Ectodermal cell (in vitro differentiated cells): ENCODE data around the gene PHTF1. TPM values are rescaled to one million over a fixed set of nuclear protein-coding genes. Genes with fewer than 3 reads are reported as not detected.

Experiments
- H3K27ac ChIP-seq: 2 replicates; pipeline ENCODE4 v1.7.0; 2013; ENCODE audit warnings: mild to moderate bottlenecking, low read depth, low read length; ENCODE audit not compliant: insufficient read depth, poor library complexity, severe bottlenecking
- H3K27me3 ChIP-seq: 2 replicates; pipeline ENCODE4 v1.7.0; 2013; ENCODE audit warnings: mild to moderate bottlenecking, low read length; ENCODE audit not compliant: insufficient read depth, control insufficient read depth, poor library complexity, severe bottlenecking
- H3K36me3 ChIP-seq: one replicate; pipeline ENCODE4 v1.7.0; 2013; ENCODE audit warnings: low read length; ENCODE audit not compliant: control insufficient read depth, insufficient read depth
- H3K4me1 ChIP-seq: one replicate; pipeline ENCODE4 v1.7.0; 2013; ENCODE audit warnings: low read length; ENCODE audit not compliant: control insufficient read depth, insufficient read depth
- H3K4me3 ChIP-seq: 2 replicates; pipeline ENCODE4 v1.7.0; 2013; ENCODE audit warnings: low read depth, low read length, control low read depth; ENCODE audit not compliant: insufficient read depth
- H3K9me3 ChIP-seq: 2 replicates; pipeline ENCODE4 v1.7.0; 2013; ENCODE audit warnings: mild to moderate bottlenecking, low read length, moderate library complexity; ENCODE audit not compliant: control insufficient read depth
- WGBS, 2 experiments: methylation state at CpG; one replicate each; pipeline ENCODE4 v1.1.7; 2013; ENCODE audit warnings: missing lambda C conversion rate in 2 of 2; 5-methylcytosine and 5-hydroxymethylcytosine counted together
- polyA plus RNA-seq, 4 experiments: library from polyadenylated mRNA; stranded (reverse); fragments of 50-300 nt; gene quantifications; one replicate each; pipeline ENCODE4 v1.2.3, GENCODE V29; 2013

PHTF1 gene
- 64.1 TPM for polyA plus RNA-seq (2013, experiment 1 of 4)
- polyA plus RNA-seq (2013, experiment 2 of 4) = 69.5 TPM
- polyA plus RNA-seq (2013, experiment 3 of 4) = 47.9 TPM
- 54.3 TPM for polyA plus RNA-seq (2013, experiment 4 of 4)

- 1% methylated on average over 47 of the region's 47 CpGs for WGBS, 2 experiments
- H3K36me3 ChIP-seq = peaks cover 3% of the 10 kb centered on the region
- no peaks in the 10 kb centered on the region for H3K27me3 ChIP-seq
- H3K4me1 ChIP-seq = peaks cover 19% of the 10 kb centered on the region
- no peaks in the 10 kb centered on the region for H3K9me3 ChIP-seq
- H3K27ac ChIP-seq = peak within 1 kb of the TSS; percentile 98
- H3K4me3 ChIP-seq = peak within 1 kb of the TSS; percentile 78
These were observed at the start of gene PHTF1 for GRCh38 chr1:113759333-113760101. TSS of gene PHTF1 (minus strand) at chr1:113759486. CDS start at chr1:113758703, 783 bp downstream.

DNA sequence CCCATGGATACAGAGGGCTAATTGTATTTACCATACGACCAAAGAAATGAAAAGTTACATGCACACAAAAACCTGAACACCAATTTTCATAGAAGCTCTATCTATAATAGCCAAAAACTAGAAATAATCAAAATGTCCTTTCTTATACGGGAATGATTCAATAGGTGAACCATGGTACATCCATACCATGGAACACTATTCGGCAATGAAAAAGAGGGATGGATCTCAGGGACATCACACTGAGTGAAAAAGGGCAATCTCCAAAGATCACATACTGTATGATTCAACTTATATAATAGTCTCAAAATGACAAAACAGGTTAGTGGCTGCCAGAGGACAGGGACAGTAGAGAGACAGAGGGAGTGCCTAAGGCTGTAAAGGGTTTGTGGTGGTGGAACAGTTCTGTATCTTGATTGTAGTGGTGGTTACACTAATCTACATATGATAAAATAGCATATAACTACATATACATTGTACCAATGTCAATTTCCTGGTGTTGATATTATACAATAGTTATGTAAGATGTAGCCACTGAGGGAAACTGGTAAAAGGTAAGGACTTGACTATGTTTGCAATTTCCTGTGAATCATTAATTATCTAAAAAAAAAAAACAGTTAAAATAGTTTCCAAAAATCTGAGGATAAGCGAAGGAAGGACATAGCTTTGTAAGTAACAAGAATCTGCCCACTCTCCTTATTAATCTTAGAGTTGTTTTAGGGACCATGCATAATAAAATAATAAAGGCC lies 49.3 kb upstream of the PHTF1 start:
- Histone ChIP-seq H3K9me3 (no peaks in the 10 kb centered on the region), H3K4me3 (no peak overlapping the region), H3K27me3 (no peaks in the 10 kb centered on the region), H3K27ac (no peak overlapping the region), H3K36me3 (no peaks in the 10 kb centered on the region), H3K4me1 (no peaks in the 10 kb centered on the region)
- 97 to 98% methylated on average over 3 to 4 of the region's 4 CpGs for WGBS, 2 experiments

DNA sequence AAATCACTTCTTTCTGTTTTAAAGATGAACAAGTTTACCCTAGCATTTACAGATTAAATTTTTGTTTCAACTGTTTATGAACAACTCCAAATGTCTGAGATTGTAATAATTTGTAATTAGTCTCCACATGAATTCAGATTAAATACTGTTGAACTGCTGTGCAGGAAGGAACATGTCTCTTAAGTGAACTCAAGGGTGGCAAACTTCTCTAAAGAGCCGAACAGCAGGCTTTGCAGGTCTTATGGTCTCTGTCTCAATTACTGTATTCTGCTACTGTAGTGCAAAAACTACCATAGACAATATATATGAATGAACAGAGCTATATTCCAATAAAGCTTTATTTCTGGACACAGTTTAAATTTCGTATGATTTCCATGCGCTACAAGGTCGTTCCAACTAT lies 46.4 kb upstream of the PHTF1 start:
- no peak overlapping the region for H3K27ac ChIP-seq
- H3K4me1 ChIP-seq = no peaks in the 10 kb centered on the region
- no peaks in the 10 kb centered on the region for H3K27me3 ChIP-seq
- H3K4me3 ChIP-seq = no peak overlapping the region
- H3K9me3 ChIP-seq = no peaks in the 10 kb centered on the region
- WGBS, 2 experiments = 92 to 95% methylated on average over 4 of the region's 4 CpGs
- H3K36me3 ChIP-seq = no peaks in the 10 kb centered on the region

DNA sequence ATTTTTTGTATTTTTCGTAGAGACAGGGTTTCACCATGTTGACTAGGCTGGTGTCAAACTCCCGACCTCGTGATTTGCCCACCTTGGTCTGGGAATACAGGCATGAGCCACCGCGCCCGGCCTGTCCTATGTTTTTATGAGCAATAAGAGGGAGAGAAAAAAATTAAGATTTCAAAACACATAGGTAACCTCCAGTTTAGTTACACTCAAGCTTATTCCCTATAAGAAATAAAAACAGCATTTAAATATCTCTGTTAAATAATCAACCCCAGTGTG lies 45.9 kb upstream of the PHTF1 start:
- Histone ChIP-seq H3K4me1 (no peaks in the 10 kb centered on the region), H3K4me3 (no peak overlapping the region), H3K9me3 (no peaks in the 10 kb centered on the region), H3K27ac (no peak overlapping the region), H3K36me3 (no peaks in the 10 kb centered on the region), H3K27me3 (no peaks in the 10 kb centered on the region)
- 94 to 96% methylated on average over 6 of the region's 6 CpGs for WGBS, 2 experiments

- no peaks in the 10 kb centered on the region for H3K27me3 ChIP-seq
- H3K4me1 ChIP-seq = no peaks in the 10 kb centered on the region
- H3K27ac ChIP-seq = no peak overlapping the region
- H3K9me3 ChIP-seq = no peaks in the 10 kb centered on the region
- no peak overlapping the region for H3K4me3 ChIP-seq
- WGBS, 2 experiments = 92 to 95% methylated on average over 6 to 7 of the region's 8 CpGs
- no peaks in the 10 kb centered on the region for H3K36me3 ChIP-seq
These were observed 45.4 kb upstream of the PHTF1 start for GRCh38 chr1:113804421-113805255.

DNA sequence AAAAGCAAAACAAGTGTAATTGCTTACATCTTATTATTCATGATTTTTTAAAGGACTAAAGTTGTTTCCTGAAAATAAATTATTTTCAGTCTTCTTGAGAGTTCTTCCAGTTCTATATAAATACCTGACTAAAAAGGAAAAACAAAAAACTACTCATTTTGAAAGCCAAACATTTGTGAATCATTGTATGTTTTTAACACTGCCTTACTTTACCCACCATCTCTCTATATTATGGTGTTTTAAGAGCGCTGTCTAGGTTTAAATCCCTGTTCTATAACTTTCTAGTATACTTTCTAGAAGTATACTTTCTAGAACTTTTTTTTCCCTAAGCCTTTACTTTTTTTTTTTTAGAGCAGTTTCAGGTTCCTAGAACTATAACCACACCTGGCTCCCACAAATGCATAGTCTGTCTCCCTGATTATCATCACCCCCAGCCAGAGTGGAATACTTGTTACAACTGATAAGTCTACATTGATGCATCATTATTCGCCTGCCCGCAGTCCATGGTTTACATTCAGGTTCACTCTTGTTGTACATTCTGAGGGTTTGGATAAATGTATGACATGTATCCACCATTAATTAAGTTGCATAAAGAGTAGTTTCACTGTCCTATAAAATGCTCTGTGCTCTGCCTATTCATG lies 43.2 kb upstream of the PHTF1 start:
- 95 to 100% methylated on average over 3 of the region's 3 CpGs for WGBS, 2 experiments
- Histone ChIP-seq H3K36me3 (peaks cover 3% of the 10 kb centered on the region), H3K4me1 (no peaks in the 10 kb centered on the region), H3K9me3 (no peaks in the 10 kb centered on the region), H3K4me3 (no peak overlapping the region), H3K27me3 (no peaks in the 10 kb centered on the region), H3K27ac (no peak overlapping the region)

DNA sequence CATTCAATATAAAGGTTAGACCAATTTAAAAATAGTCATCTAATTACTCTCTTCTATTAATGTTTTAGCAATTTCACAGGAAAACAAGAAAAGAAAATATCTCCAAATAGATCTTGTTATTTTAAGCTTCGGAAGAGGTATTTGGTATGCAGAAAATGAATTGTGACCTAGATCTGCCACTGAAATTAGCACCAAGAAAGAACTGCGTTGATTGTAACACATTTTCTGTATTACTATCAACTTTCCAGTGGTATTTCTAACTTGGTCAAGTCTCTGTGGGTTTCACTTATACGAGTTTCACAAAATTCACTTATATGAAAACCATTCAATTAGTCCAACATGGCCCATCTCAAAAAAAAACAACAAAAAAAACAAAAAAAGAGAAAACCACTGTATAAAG lies 41.2 kb upstream of the PHTF1 start:
- WGBS, 2 experiments = 93 to 95% methylated on average over 3 of the region's 3 CpGs
- Histone ChIP-seq H3K27me3 (no peaks in the 10 kb centered on the region), H3K36me3 (peaks cover 6% of the 10 kb centered on the region)

GRCh38 chr1:113797472-113797871 lies 38.2 kb upstream of the PHTF1 start:
- Histone ChIP-seq H3K4me3 (no peak overlapping the region), H3K9me3 (no peaks in the 10 kb centered on the region), H3K27ac (no peak overlapping the region), H3K4me1 (no peaks in the 10 kb centered on the region), H3K27me3 (no peaks in the 10 kb centered on the region), H3K36me3 (peaks cover 6% of the 10 kb centered on the region)
- 86 to 98% methylated on average over 4 of the region's 4 CpGs for WGBS, 2 experiments

More for the DNA sequence above, 41.2 kb upstream of the PHTF1 start:
- no peak overlapping the region for H3K4me3 ChIP-seq
- no peaks in the 10 kb centered on the region for H3K4me1 ChIP-seq
- H3K9me3 ChIP-seq = no peaks in the 10 kb centered on the region
- H3K27ac ChIP-seq = no peak overlapping the region

- H3K27ac ChIP-seq = no peak overlapping the region
- 95 to 96% methylated on average over 9 of the region's 9 CpGs for WGBS, 2 experiments
- no peaks in the 10 kb centered on the region for H3K27me3 ChIP-seq
- no peaks in the 10 kb centered on the region for H3K9me3 ChIP-seq
- no peak overlapping the region for H3K4me3 ChIP-seq
- H3K4me1 ChIP-seq = no peaks in the 10 kb centered on the region
- H3K36me3 ChIP-seq = peaks cover 6% of the 10 kb centered on the region
These were observed 34.9 kb upstream of the PHTF1 start for GRCh38 chr1:113793878-113794834.
